Measurements from ENCODE around the gene TMEM270. TPM values are rescaled to one million over a fixed set of nuclear protein-coding genes. Genes with fewer than 3 reads are reported as not detected.

The TMEM270 gene
- total RNA-seq, 4 donors from 2014 or later = not detected

- TF ChIP-seq, protein P1, sequence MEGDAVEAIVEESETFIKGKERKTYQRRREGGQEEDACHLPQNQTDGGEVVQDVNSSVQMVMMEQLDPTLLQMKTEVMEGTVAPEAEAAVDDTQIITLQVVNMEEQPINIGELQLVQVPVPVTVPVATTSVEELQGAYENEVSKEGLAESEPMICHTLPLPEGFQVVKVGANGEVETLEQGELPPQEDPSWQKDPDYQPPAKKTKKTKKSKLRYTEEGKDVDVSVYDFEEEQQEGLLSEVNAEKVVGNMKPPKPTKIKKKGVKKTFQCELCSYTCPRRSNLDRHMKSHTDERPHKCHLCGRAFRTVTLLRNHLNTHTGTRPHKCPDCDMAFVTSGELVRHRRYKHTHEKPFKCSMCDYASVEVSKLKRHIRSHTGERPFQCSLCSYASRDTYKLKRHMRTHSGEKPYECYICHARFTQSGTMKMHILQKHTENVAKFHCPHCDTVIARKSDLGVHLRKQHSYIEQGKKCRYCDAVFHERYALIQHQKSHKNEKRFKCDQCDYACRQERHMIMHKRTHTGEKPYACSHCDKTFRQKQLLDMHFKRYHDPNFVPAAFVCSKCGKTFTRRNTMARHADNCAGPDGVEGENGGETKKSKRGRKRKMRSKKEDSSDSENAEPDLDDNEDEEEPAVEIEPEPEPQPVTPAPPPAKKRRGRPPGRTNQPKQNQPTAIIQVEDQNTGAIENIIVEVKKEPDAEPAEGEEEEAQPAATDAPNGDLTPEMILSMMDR (IDR thresholded peaks at IDR 0.05 in 4 of 5, conservative IDR thresholded peaks at IDR 0.05 in 1 of 5) = no peak
- no peak for DNase-seq
- H3K4me1 ChIP-seq = peaks cover 14 to 21% of the 10 kb centered on the region in 2 donors
- H3K27me3 ChIP-seq = peaks cover 0 to 14% (median 0%) of the 10 kb centered on the region in 3 donors
- intact Hi-C loops (cut with DNase I; ENCODE audit: low total_unique reads) (no loop called here), in situ Hi-C loops (cut with MboI; ENCODE audit: low sequenced_read_pairs in 4 of 4) (loop anchor here in 1 of 4 donors (10.0 kb wide), 1 partner anchor 148 kb away; the partner anchor contains the start of gene ELN)
- H3K27ac ChIP-seq = no peak overlapping the region
- no peaks in the 10 kb centered on the region for H3K36me3 ChIP-seq
- no peak overlapping the region for H3K4me3 ChIP-seq
- ATAC-seq = no peak
- H3K9me3 ChIP-seq = no peaks in the 10 kb centered on the region
Observed at GRCh38 chr7:73876361-73876760, 15.4 kb downstream of the TMEM270 start.

DNA sequence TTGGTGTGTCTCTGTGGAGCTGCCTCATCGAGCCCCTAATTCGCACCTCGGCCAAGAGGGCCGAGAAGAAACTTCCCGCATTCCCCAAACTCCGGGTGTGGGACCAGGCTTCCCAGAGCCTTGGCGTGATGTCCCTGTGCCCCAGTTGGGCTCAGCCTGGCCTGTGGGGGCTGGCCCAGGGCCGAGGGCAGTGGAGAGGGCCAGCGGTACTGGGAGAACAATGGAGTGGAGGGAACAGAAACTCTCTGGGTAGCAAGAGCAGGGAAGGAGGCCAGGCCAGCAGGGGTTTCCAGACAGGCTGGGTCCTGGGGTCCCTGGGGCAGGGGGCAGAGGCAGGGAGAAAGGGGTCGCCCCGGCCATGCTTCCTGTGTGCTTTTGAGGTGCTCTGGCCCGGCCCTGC, 16.0 kb downstream of the TMEM270 start:
- no peak for ATAC-seq
- H3K27ac ChIP-seq = no peak overlapping the region
- TF ChIP-seq, protein P1 (IDR thresholded peaks at IDR 0.05 in 4 of 5, conservative IDR thresholded peaks at IDR 0.05 in 1 of 5) = no peak
- TF ChIP-seq POLR2A (IDR thresholded peaks at IDR 0.05) = no peak
- in situ Hi-C loops (cut with MboI; ENCODE audit: low sequenced_read_pairs in 4 of 4) = loop anchor here in 1 of 4 donors (10.0 kb wide), 1 partner anchor 148 kb away; the partner anchor contains the start of gene ELN
- H3K36me3 ChIP-seq = no peaks in the 10 kb centered on the region
- DNase-seq = no peak
- peaks cover 17 to 25% of the 10 kb centered on the region in 2 donors for H3K4me1 ChIP-seq
- peaks cover 0 to 14% (median 0%) of the 10 kb centered on the region in 3 donors for H3K27me3 ChIP-seq
- intact Hi-C loops (cut with DNase I; ENCODE audit: low total_unique reads) = no loop called here
- H3K9me3 ChIP-seq = no peaks in the 10 kb centered on the region
- H3K4me3 ChIP-seq = no peak overlapping the region

DNA sequence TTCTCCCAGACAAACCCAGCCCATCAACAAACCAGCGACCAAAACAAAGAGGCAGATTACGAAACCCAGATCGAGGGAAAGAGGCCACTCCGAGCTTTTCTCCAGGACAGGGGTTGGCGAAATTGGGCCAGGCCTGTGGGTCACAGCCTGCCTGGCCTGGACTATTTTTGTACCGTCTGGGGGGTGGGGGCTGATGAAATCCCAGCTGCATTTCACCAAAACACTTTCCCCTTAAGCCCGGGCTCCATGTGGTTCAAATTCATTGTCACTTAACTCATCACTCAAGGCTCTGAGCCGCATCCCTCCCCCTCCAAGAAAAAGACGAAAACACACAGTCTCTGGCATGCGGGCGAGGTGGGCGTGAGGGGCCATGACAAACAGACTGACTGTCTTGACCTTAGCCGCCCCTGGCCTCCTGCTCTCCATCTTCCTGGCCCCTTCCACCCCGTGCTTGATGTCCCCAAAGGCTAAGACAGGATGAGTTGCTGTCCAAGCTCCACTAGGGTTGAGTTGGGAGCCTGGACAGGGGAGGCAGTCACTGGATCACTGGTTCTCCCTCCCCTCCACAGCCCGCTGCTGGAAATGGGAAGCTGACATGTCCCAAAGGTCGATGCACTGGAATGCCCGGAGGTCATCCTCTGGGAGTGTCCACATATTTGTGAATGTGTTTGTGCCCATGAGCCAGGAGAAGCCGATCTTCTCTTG, 19.2 kb downstream of the TMEM270 start:
- TF ChIP-seq, protein P1 (IDR thresholded peaks at IDR 0.05 in 4 of 5, conservative IDR thresholded peaks at IDR 0.05 in 1 of 5) = no peak
- no peak for TF ChIP-seq POLR2A (IDR thresholded peaks at IDR 0.05)
- intact Hi-C loops (cut with DNase I; ENCODE audit: low total_unique reads) (no loop called here), in situ Hi-C loops (cut with MboI; ENCODE audit: low sequenced_read_pairs in 4 of 4) (loop anchor here in 1 of 4 donors (10.0 kb wide), 1 partner anchor 145 kb away; the partner anchor contains the start of gene ELN)
- Histone ChIP-seq H3K9me3 (no peaks in the 10 kb centered on the region), H3K4me3 (no peak overlapping the region), H3K27me3 (peaks cover 0 to 14% (median 0%) of the 10 kb centered on the region in 3 donors), H3K4me1 (peaks cover 21 to 22% of the 10 kb centered on the region in 2 donors), H3K36me3 (no peaks in the 10 kb centered on the region), H3K27ac (peak overlapping the region; percentile 55 to 68 (median 62))
- peak in 1 of 2 donors; percentile 61 for DNase-seq
- ATAC-seq = peak; percentile 51 to 53

GRCh38 chr7:73880755-73881328, 19.9 kb downstream of the TMEM270 start:
- no peak for TF ChIP-seq POLR2A (IDR thresholded peaks at IDR 0.05)
- TF ChIP-seq, protein P1 (IDR thresholded peaks at IDR 0.05 in 4 of 5, conservative IDR thresholded peaks at IDR 0.05 in 1 of 5) = no peak
- H3K27me3 ChIP-seq = peaks cover 0 to 14% (median 0%) of the 10 kb centered on the region in 3 donors
- ATAC-seq (no peak), DNase-seq (no peak)
- no peaks in the 10 kb centered on the region for H3K36me3 ChIP-seq
- H3K9me3 ChIP-seq = no peaks in the 10 kb centered on the region
- peaks cover 21 to 22% of the 10 kb centered on the region in 2 donors for H3K4me1 ChIP-seq
- H3K4me3 ChIP-seq = no peak overlapping the region
- intact Hi-C loops (cut with DNase I; ENCODE audit: low total_unique reads) = no loop called here
- H3K27ac ChIP-seq = peak overlapping the region; percentile 55 to 68 (median 62)
- in situ Hi-C loops (cut with MboI; ENCODE audit: low sequenced_read_pairs in 4 of 4) = no loop called here

Data from gastrocnemius medialis (tissue), 4 donors.